H1 (cell line): ENCODE data around the gene HSD17B1.
"Not testable (repeated sequence)": the region's sequence is repeated elsewhere in the genome, so short reads cannot be mapped to it uniquely, and the experiment has no call there.

Experiments used
- CTCF ChIP-seq, 3 experiments: IDR thresholded peaks; 1 replicate in 2 of 3; 2 replicates in 1 of 3; pipeline versions ENCODE4 v1.5.1 to v1.6.1; 2011; ENCODE audit warnings: low read length in 3 of 3, mild to moderate bottlenecking in 3 of 3, inconsistent platforms in 2 of 3, low read depth in 1 of 3, moderate library complexity in 1 of 3; ENCODE audit not compliant: insufficient read depth in 1 of 3; ENCODE audit errors: control extremely low read depth in 1 of 3
- JUND ChIP-seq: IDR thresholded peaks from 2 replicates; pipeline ENCODE4 v1.6.1; 2011; ENCODE audit warnings: mild to moderate bottlenecking, improper control_type of control experiment, low read length
- KDM1A ChIP-seq: fragments of 200-600, 300-600 bp; sonication (generic); IDR thresholded peaks from 2 replicates; pipeline ENCODE4 v1.7.1; 2016; ENCODE audit warnings: mild to moderate bottlenecking, low read length, borderline replicate concordance
- POLR2A ChIP-seq, 2 experiments: IDR thresholded peaks; 1 replicate in 1 of 2; 2 replicates in 1 of 2; pipeline ENCODE4 v1.6.1; 2011; ENCODE audit warnings: low read depth in 2 of 2, low read length in 2 of 2, mild to moderate bottlenecking in 2 of 2; ENCODE audit errors: control extremely low read depth in 1 of 2
- TAF1 ChIP-seq: IDR thresholded peaks from 2 replicates; pipeline ENCODE4 v1.6.1; 2011; ENCODE audit warnings: mild to moderate bottlenecking, low read depth, low read length
- TBP ChIP-seq: IDR thresholded peaks from 2 replicates; pipeline ENCODE4 v1.6.1; 2011; ENCODE audit warnings: low read depth, low read length, improper control_type of control experiment

- not testable (repeated sequence) for TF ChIP-seq TAF1; TBP; CTCF (IDR thresholded peaks at IDR 0.05; ENCODE audit: control extremely low read depth in 1 of 3, insufficient read depth in 1 of 3, low read depth in 1 of 3, low read length in 3 of 3); JUND; POLR2A (IDR thresholded peaks at IDR 0.05; ENCODE audit: control extremely low read depth in 1 of 2, low read depth in 2 of 2, low read length in 2 of 2); KDM1A
Observed at GRCh38 chr17:42552736-42553135, at the start of gene HSD17B1.
